ENCODE results near the gene HECW1.

- TF ChIP-seq CTCF (IDR thresholded peaks at IDR 0.05) (no peak), EZH2 (IDR thresholded peaks at IDR 0.05) (no peak)
Measured at GRCh38 chr7:43155636-43156035, 43.2 kb downstream of the HECW1 start.

All from neural progenitor cell (in vitro differentiated cells).